Subcutaneous adipose tissue (tissue), 4 donors: ENCODE results near the gene PLEKHG5. TPM values are rescaled to one million over a fixed set of nuclear protein-coding genes. Genes with fewer than 3 reads are reported as not detected.

ENCODE experiments used
- CTCF ChIP-seq: fragments of 450-650 bp; IDR thresholded peaks from one replicate; pipeline ENCODE4 v1.5.1; 2016; ENCODE audit warnings: low read depth, mild to moderate bottlenecking, control low read depth, antibody characterized with exemption, moderate library complexity
- total RNA-seq, 4 donors: library from RNA; depleted of rRNA; stranded (reverse); fragments of >200 nt; gene quantifications; one replicate each; pipeline ENCODE4 v1.1.0, GENCODE V29; 2016

Gene PLEKHG5
- total RNA-seq, 4 donors from 2014 or later: 2.4 to 15.4 (median 3.6) TPM

DNA sequence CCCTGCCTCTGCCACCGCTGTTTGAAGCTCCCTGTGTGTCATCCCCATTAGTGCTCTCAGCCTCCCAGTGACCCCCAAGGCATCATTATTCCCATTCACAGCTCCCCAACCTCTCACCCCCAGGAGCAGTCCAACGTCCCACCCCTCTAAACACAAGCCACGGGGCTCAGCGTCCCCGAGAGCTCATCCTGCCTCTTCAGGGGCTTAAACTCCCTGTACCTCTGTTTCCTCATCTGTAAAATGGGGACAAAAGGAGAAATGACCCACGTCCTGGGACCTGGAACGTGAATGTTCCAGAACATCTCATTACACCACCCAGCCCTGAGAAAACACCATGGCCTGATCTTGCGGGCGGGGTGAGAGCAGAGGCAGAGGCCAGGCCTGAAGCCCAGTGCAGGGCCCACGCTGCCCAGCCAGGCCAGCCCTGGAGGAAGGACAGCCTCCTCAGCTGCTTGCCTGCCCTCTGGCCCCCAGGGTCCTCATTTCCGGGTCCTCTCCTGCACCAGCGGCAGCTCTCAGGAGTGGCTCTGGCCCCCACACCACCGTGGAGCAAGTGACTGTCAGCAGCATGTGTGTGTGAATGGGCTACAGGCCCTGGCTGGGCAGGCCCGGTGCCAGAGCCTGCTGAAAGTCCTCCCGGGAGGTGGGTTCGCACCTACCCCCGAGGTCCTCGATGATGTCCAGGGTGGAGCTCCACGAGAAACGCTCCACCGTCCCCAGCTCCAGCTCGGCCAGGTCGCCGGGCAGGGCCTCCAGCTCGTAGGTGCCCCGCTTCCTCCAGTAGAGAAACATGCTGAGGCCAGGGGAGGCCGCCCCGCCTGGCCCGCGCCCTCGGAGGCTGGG lies 14.1 kb upstream of the PLEKHG5 start:
- no peak for TF ChIP-seq CTCF

GRCh38 chr1:6504887-6505286 lies 13.4 kb upstream of the PLEKHG5 start:
- TF ChIP-seq CTCF: no peak

- no peak for TF ChIP-seq CTCF
Measured at GRCh38 chr1:6503884-6504602, 12.6 kb upstream of the PLEKHG5 start.

- no peak for TF ChIP-seq CTCF
Measured at GRCh38 chr1:6502000-6502891, 10.8 kb upstream of the PLEKHG5 start.

DNA sequence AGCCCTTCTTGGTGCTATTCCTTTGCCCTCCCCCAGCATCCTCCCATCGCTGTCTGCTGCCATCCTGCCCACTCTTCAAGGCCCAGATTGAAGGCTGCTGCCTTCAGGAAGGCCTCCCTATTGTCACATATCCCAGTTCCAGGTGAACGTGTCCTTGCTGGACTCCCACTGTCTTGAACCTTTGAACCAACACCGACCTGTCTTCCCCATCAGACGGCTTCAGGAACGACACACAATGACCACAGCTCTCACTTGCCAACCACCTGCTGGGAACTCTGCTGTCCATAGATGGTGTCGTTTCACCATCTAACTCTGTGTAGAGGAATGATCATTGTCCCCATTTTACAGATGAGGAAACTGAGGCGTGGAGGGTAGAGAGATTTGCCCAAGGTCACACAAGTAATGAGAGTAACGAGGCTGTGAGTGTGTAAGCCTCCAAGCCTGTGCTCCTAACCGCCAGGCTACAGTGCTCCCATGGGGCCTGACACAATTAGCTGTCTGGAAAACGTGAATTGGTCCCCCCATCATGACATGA lies 9.9 kb upstream of the PLEKHG5 start:
- no peak for TF ChIP-seq CTCF

GRCh38 chr1:6500544-6501278 lies 9.2 kb upstream of the PLEKHG5 start:
- TF ChIP-seq CTCF: no peak
